GM23338 (cell line): ENCODE results near the gene ZC2HC1B. TPM values are rescaled to one million over a fixed set of nuclear protein-coding genes. Genes with fewer than 3 reads are reported as not detected.

Experiments used
- ATAC-seq: fragments of 200-7000 bp; cut with Tn5 transposase; 3 replicates; pipeline ENCODE4 v1.9.1; 2020
- DNase-seq: peaks from one replicate; pipeline ENCODE4 v3.0.0-alpha.2; 2015; ENCODE audit warnings: low spot score
- H2AFZ ChIP-seq: fragments of 200-600 bp; sonication (generic); 2 replicates; pipeline ENCODE4 v1.8.0; 2016; ENCODE audit warnings: antibody characterized with exemption, mild to moderate bottlenecking, moderate library complexity
- H3F3A ChIP-seq: fragments of 200-600 bp; sonication (generic); replicated peaks from 2 replicates; pipeline ENCODE4 v1.8.0; 2017; ENCODE audit warnings: antibody characterized with exemption, mixed run types, low read depth
- H3K27ac ChIP-seq: fragments of 200-600 bp; sonication (generic); 2 replicates; pipeline ENCODE4 v1.6.1; 2016; ENCODE audit warnings: low read depth
- H3K27me3 ChIP-seq: fragments of 200-600 bp; sonication (generic); 2 replicates; pipeline ENCODE4 v1.8.0; 2016; ENCODE audit warnings: mild to moderate bottlenecking, mixed run types, moderate library complexity; ENCODE audit not compliant: insufficient read depth
- H3K36me3 ChIP-seq: fragments of 200-600 bp; sonication (generic); 2 replicates; pipeline ENCODE4 v1.8.0; 2016; ENCODE audit warnings: mild to moderate bottlenecking; ENCODE audit not compliant: insufficient read depth
- H3K4me1 ChIP-seq: fragments of 200-600 bp; sonication (generic); 2 replicates; pipeline ENCODE4 v1.8.0; 2016; ENCODE audit warnings: mild to moderate bottlenecking, moderate library complexity; ENCODE audit not compliant: insufficient read depth
- H3K4me2 ChIP-seq: fragments of 200-600 bp; sonication (generic); 2 replicates; pipeline ENCODE4 v1.7.1; 2017; ENCODE audit warnings: mixed run types
- H3K4me3 ChIP-seq: fragments of 200-600 bp; sonication (generic); 2 replicates; pipeline ENCODE4 v1.6.1; 2016; ENCODE audit warnings: mixed run types
- H3K79me2 ChIP-seq: fragments of 200-600 bp; sonication (generic); replicated peaks from 2 replicates; pipeline ENCODE4 v1.8.0; 2017; ENCODE audit warnings: mild to moderate bottlenecking; ENCODE audit not compliant: insufficient read depth
- H3K9me2 ChIP-seq: fragments of 200-600 bp; sonication (generic); 2 replicates; pipeline ENCODE4 v1.8.0; 2017; ENCODE audit not compliant: insufficient read depth
- H4K20me1 ChIP-seq: fragments of 200-600 bp; sonication (generic); replicated peaks from 2 replicates; pipeline ENCODE4 v1.8.0; 2017; ENCODE audit warnings: mild to moderate bottlenecking; ENCODE audit not compliant: insufficient read depth
- H3K27ac Mint-ChIP-seq: 2 replicates; pipeline ENCODE4 v1.8.0; 2020; ENCODE audit warnings: inconsistent platforms, mild to moderate bottlenecking, moderate library complexity, mixed read lengths
- H3K27me3 Mint-ChIP-seq: 3 replicates; pipeline ENCODE4 v1.8.0; 2022; ENCODE audit warnings: low read depth, mild to moderate bottlenecking, moderate library complexity, mixed read lengths, inconsistent platforms; ENCODE audit not compliant: insufficient read depth, poor library complexity
- H3K36me3 Mint-ChIP-seq: 3 replicates; pipeline ENCODE4 v1.8.0; 2021; ENCODE audit warnings: low read depth, mild to moderate bottlenecking, inconsistent platforms, moderate library complexity, mixed read lengths
- H3K4me1 Mint-ChIP-seq: 3 replicates; pipeline ENCODE4 v1.8.0; 2020; ENCODE audit warnings: mild to moderate bottlenecking, inconsistent platforms, mixed read lengths
- H3K4me3 Mint-ChIP-seq: 3 replicates; pipeline ENCODE4 v1.8.0; 2021; ENCODE audit warnings: moderate library complexity, mild to moderate bottlenecking, inconsistent platforms, mixed read lengths
- H3K9me3 Mint-ChIP-seq: 3 replicates; pipeline ENCODE4 v1.8.0; 2020; ENCODE audit warnings: moderate library complexity, mild to moderate bottlenecking, inconsistent platforms, mixed read lengths
- CREB1 ChIP-seq: fragments of 250-450 bp; sonication (Bioruptor Pico); IDR thresholded peaks from 2 replicates; pipeline ENCODE4 v1.5.0; 2020; ENCODE audit warnings: low read depth, mild to moderate bottlenecking, moderate library complexity
- CTCF ChIP-seq, 2 experiments: fragments of 200-600 bp in 1 of 2; sonication (generic) in 1 of 2; conservative IDR thresholded peaks; 2 replicates each; pipeline versions ENCODE4 v1.5.1 to v1.6.1; 2016 to 2017; ENCODE audit warnings: antibody characterized with exemption in 2 of 2, low read depth in 2 of 2, mild to moderate bottlenecking in 2 of 2, moderate library complexity in 1 of 2
- ETS1 ChIP-seq: IDR thresholded peaks from 2 replicates; pipeline ENCODE4 v1.6.1; 2016; ENCODE audit warnings: antibody characterized with exemption
- EZH2 ChIP-seq: fragments of 200-600 bp; sonication (generic); IDR thresholded peaks from one replicate; pipeline ENCODE4 v1.8.0; 2017; ENCODE audit warnings: antibody characterized with exemption, mild to moderate bottlenecking, low read depth; ENCODE audit not compliant: unreplicated experiment
- EZH2phosphoT487 ChIP-seq: fragments of 200-600 bp; sonication (generic); IDR thresholded peaks from one replicate; pipeline ENCODE4 v1.8.1; 2018; ENCODE audit warnings: antibody characterized with exemption; ENCODE audit not compliant: unreplicated experiment
- JUNB ChIP-seq: IDR thresholded peaks from one replicate; pipeline ENCODE4 v1.6.1; 2016; ENCODE audit warnings: antibody characterized with exemption; ENCODE audit not compliant: unreplicated experiment
- NANOG ChIP-seq: IDR thresholded peaks from 2 replicates; pipeline ENCODE4 v1.6.1; 2016; ENCODE audit warnings: antibody characterized with exemption, borderline replicate concordance
- POLR2AphosphoS5 ChIP-seq: IDR thresholded peaks from 2 replicates; pipeline ENCODE4 v1.6.1; 2016; ENCODE audit warnings: antibody characterized with exemption, low read depth
- REST ChIP-seq: IDR thresholded peaks from one replicate; pipeline ENCODE4 v1.6.1; 2018; ENCODE audit warnings: antibody characterized with exemption; ENCODE audit not compliant: unreplicated experiment
- STAT1 ChIP-seq: IDR thresholded peaks from one replicate; pipeline ENCODE4 v1.6.1; 2016; ENCODE audit warnings: antibody characterized with exemption; ENCODE audit not compliant: unreplicated experiment
- ZNF114 ChIP-seq: fragments of 250-450 bp; sonication (Bioruptor Pico); IDR thresholded peaks from 2 replicates; pipeline ENCODE4 v1.5.0; 2020; ENCODE audit warnings: mild to moderate bottlenecking, moderate library complexity
- ZNF462 ChIP-seq: fragments of 250-450 bp; sonication (Bioruptor Pico); IDR thresholded peaks from 2 replicates; pipeline ENCODE4 v1.5.0; 2020; ENCODE audit warnings: mild to moderate bottlenecking, moderate library complexity
- polyA plus RNA-seq: library from polyadenylated mRNA; unstranded; fragments of >200 nt; fragmentation: Nextera tagmentation; extraction: Ambion mirVana; gene quantifications from 2 replicates; pipeline ENCODE4 v1.2.1, GENCODE V29; 2016
- total RNA-seq: library from RNA; depleted of rRNA; stranded (reverse); fragments of >200 nt; shearing (Covaris generic); gene quantifications from 2 replicates; pipeline ENCODE4 v1.2.3, GENCODE V29; 2014

ZC2HC1B gene
- total and polyA plus RNA-seq, 2 experiments from 2014 or later, result not detected

GRCh38 chr6:143859891-143860660 is 4.2 kb upstream of the ZC2HC1B start:
- TF ChIP-seq CREB1 (CRISPR knock-in tag) (no peak), CTCF (conservative IDR thresholded peaks at IDR 0.05; ENCODE audit: low read depth in 2 of 2) (no peak), ZNF462 (no peak), ZNF114 (CRISPR knock-in tag) (no peak), JUNB (no peak), REST (no peak), NANOG (no peak), POLR2AphosphoS5 (no peak), EZH2 (no peak), EZH2phosphoT487 (no peak), ETS1 (no peak), STAT1 (no peak)
- H3K4me3 ChIP-seq, result no peak overlapping the region
- peaks cover 11% of the 10 kb centered on the region for H3K79me2 ChIP-seq
- H4K20me1 ChIP-seq, result peaks cover 15% of the 10 kb centered on the region
- H3K27ac ChIP-seq, result no peak overlapping the region
- peaks cover 4% of the 10 kb centered on the region for H3F3A ChIP-seq
- ATAC-seq (no peak), DNase-seq (no peak)
- H3K36me3 Mint-ChIP-seq, result peaks cover 87% of the 10 kb centered on the region
- peak overlapping the region; percentile 5; the same call in 1 of the 2 replicates for H3K4me2 ChIP-seq
- peaks cover 8% of the 10 kb centered on the region; the same call in 2 of the 3 replicates for H3K4me1 Mint-ChIP-seq
- peaks cover 71% of the 10 kb centered on the region for H3K36me3 ChIP-seq
- no peaks in the 10 kb centered on the region for H3K9me2 ChIP-seq
- no peaks in the 10 kb centered on the region for H3K27me3 Mint-ChIP-seq
- no peak overlapping the region for H2AFZ ChIP-seq
- no peak overlapping the region for H3K27ac Mint-ChIP-seq
- H3K4me3 Mint-ChIP-seq, result no peak overlapping the region
- H3K9me3 Mint-ChIP-seq, result no peaks in the 10 kb centered on the region; the same call in 2 of the 3 replicates
- no peaks in the 10 kb centered on the region for H3K27me3 ChIP-seq
- H3K4me1 ChIP-seq, result peaks cover 8% of the 10 kb centered on the region
